ENCODE measurements around the gene RIMKLA.
A peak's percentile ranks its signal among the peaks of the same experiment; 100 is the strongest.

Gene RIMKLA

GRCh38 chr1:42372796-42373195, 7.8 kb upstream of the RIMKLA start:
- DNase-seq = no peak

- no peak for DNase-seq
Measured at GRCh38 chr1:42379794-42380585, 602 bp upstream of the RIMKLA start.

GRCh38 chr1:42381280-42381673, 685 bp downstream of the RIMKLA start:
- DNase-seq = peak; percentile 48

GRCh38 chr1:42385283-42385682, 4.7 kb downstream of the RIMKLA start:
- no peak for DNase-seq

- DNase-seq = no peak
Measured at GRCh38 chr1:42386051-42386450, 5.5 kb downstream of the RIMKLA start.

GRCh38 chr1:42392255-42392654, 11.7 kb downstream of the RIMKLA start:
- DNase-seq = no peak

GRCh38 chr1:42392967-42393848, 12.6 kb downstream of the RIMKLA start:
- DNase-seq = no peak

GRCh38 chr1:42399315-42400100, 18.9 kb downstream of the RIMKLA start:
- DNase-seq = no peak

- no peak for DNase-seq
Measured at GRCh38 chr1:42403880-42404400, 23.3 kb downstream of the RIMKLA start.

GRCh38 chr1:42414551-42415496, 34.2 kb downstream of the RIMKLA start:
- DNase-seq = no peak

- DNase-seq = no peak
Measured at GRCh38 chr1:42417166-42417565, 36.6 kb downstream of the RIMKLA start.

GRCh38 chr1:42418516-42418915, 37.9 kb downstream of the RIMKLA start:
- no peak for DNase-seq

GRCh38 chr1:42419126-42419821, 38.7 kb downstream of the RIMKLA start:
- DNase-seq = peak; percentile 88

- peak; percentile 38 for DNase-seq
Measured at GRCh38 chr1:42420121-42420520, 39.5 kb downstream of the RIMKLA start.

- DNase-seq = peak; percentile 100
Measured at GRCh38 chr1:42420911-42421585, 40.5 kb downstream of the RIMKLA start.

- DNase-seq = peak; percentile 83
Measured at GRCh38 chr1:42422737-42423136, 42.1 kb downstream of the RIMKLA start.

GRCh38 chr1:42423681-42424080, 43.1 kb downstream of the RIMKLA start:
- DNase-seq = peak; percentile 82

GRCh38 chr1:42424201-42424600, 43.6 kb downstream of the RIMKLA start:
- DNase-seq = no peak

- no peak for DNase-seq
Measured at GRCh38 chr1:42427240-42427639, 46.6 kb downstream of the RIMKLA start.

GRCh38 chr1:42429603-42430002, 49.0 kb downstream of the RIMKLA start:
- DNase-seq = no peak

Measured in NCI-H1092 treated with DMSO at 0.1 percent for 48 hours (cell line).